Colonic mucosa (tissue), 4 donors: ENCODE results near the gene TEX10. TPM values are rescaled to one million over a fixed set of nuclear protein-coding genes. Genes with fewer than 3 reads are reported as not detected.

Experiments used
- DNase-seq: peaks from one replicate; pipeline ENCODE4 v3.0.0-alpha.2; 2020
- H3K27ac ChIP-seq: fragments of 200-600 bp; one replicate; pipeline ENCODE4 v1.8.0; 2021
- H3K27me3 ChIP-seq: fragments of 200-600 bp; one replicate; pipeline ENCODE4 v1.8.0; 2021
- H3K36me3 ChIP-seq: fragments of 200-600 bp; one replicate; pipeline ENCODE4 v1.8.0; 2021
- H3K4me1 ChIP-seq: fragments of 200-600 bp; one replicate; pipeline ENCODE4 v1.8.0; 2021; ENCODE audit warnings: mild to moderate bottlenecking
- H3K4me3 ChIP-seq: fragments of 200-600 bp; one replicate; pipeline ENCODE4 v1.8.0; 2021
- H3K9ac ChIP-seq, 2 donors: one replicate each; pipeline ENCODE4 v1.7.0; 2013; ENCODE audit warnings: control low read depth in 2 of 2, low read depth in 2 of 2, low read length in 2 of 2
- H3K9me3 ChIP-seq: fragments of 200-600 bp; one replicate; pipeline ENCODE4 v1.8.0; 2021
- CTCF ChIP-seq: fragments of 200-600 bp; IDR thresholded peaks from one replicate; pipeline ENCODE4 v1.8.0; 2022; ENCODE audit warnings: antibody characterized with exemption, mild to moderate bottlenecking
- intact Hi-C: fragments of 100-400 bp; cut with DNase I; formaldehyde crosslinking; loops from one replicate; pipeline ENCODE4 v1.14.1; 2022
- total RNA-seq, 2 donors: library from RNA; stranded (reverse); fragmentation: NEBNext Ultra II Directional in 1 of 2; extraction: Animal tissue kit (Norgen Biotek cat#: 25700) in 1 of 2; gene quantifications; one replicate each; pipeline ENCODE4 v1.2.1, GENCODE V29; 2021
- donor health status: healthy.
- donor health status: DM: no; HTN: no; CAD: no.
- donor health status: DM: no; HTN: no; CAD: no.

TEX10 gene
- total RNA-seq, 2 donors from 2014 or later: 8.3 to 11.5 TPM

DNA sequence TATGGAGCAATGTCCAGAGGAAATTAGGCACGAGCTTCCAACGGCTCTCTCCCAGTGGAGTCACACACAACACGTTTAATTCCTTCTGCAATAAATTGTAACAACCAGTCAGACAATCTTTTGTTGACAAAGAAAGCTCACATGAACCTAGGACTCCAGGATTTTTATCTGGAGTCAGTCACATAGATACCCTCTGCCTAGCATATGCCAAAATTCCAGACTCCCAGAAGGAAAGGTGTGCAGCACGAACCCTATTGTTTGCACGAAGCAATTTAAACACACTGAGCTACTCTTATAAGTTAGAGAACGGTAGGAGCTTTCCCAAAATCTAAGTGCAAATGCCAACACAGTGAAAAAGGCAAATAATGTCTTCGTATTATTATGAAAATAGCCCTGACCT, 67.1 kb downstream of the TEX10 start:
- intact Hi-C loops: no loop called here
- no peak overlapping the region for H3K4me3 ChIP-seq
- H3K36me3 ChIP-seq: no peaks in the 10 kb centered on the region

GRCh38 chr9:100285080-100285479, 67.7 kb downstream of the TEX10 start:
- intact Hi-C loops: no loop called here
- no peak for DNase-seq
- H3K9ac ChIP-seq: no peak overlapping the region
- no peak for TF ChIP-seq CTCF
- H3K9me3 ChIP-seq: no peaks in the 10 kb centered on the region
- no peaks in the 10 kb centered on the region for H3K27me3 ChIP-seq
- no peak overlapping the region for H3K27ac ChIP-seq
- no peaks in the 10 kb centered on the region for H3K36me3 ChIP-seq
- H3K4me3 ChIP-seq: no peak overlapping the region
- H3K4me1 ChIP-seq: no peaks in the 10 kb centered on the region

More for the DNA sequence above, 67.1 kb downstream of the TEX10 start:
- Histone ChIP-seq H3K9ac (no peak overlapping the region), H3K9me3 (no peaks in the 10 kb centered on the region), H3K27ac (no peak overlapping the region), H3K27me3 (no peaks in the 10 kb centered on the region), H3K4me1 (no peaks in the 10 kb centered on the region)
- TF ChIP-seq CTCF: no peak
- no peak for DNase-seq

GRCh38 chr9:100284247-100284646, 68.5 kb downstream of the TEX10 start:
- no peaks in the 10 kb centered on the region for H3K4me1 ChIP-seq
- no peak for DNase-seq
- no peaks in the 10 kb centered on the region for H3K9me3 ChIP-seq
- intact Hi-C loops: no loop called here
- H3K36me3 ChIP-seq: no peaks in the 10 kb centered on the region
- H3K4me3 ChIP-seq: no peak overlapping the region
- H3K27me3 ChIP-seq: no peaks in the 10 kb centered on the region
- no peak overlapping the region for H3K9ac ChIP-seq
- TF ChIP-seq CTCF: no peak
- no peak overlapping the region for H3K27ac ChIP-seq

- TF ChIP-seq CTCF: no peak
- Histone ChIP-seq H3K9me3 (no peaks in the 10 kb centered on the region), H3K9ac (no peak overlapping the region), H3K27me3 (no peaks in the 10 kb centered on the region), H3K36me3 (no peaks in the 10 kb centered on the region), H3K27ac (no peak overlapping the region), H3K4me1 (no peaks in the 10 kb centered on the region), H3K4me3 (no peak overlapping the region)
- DNase-seq: no peak
- intact Hi-C loops: no loop called here
Observed at GRCh38 chr9:100282388-100282719, 70.4 kb downstream of the TEX10 start.

- H3K9ac ChIP-seq: no peak overlapping the region
- no peak for DNase-seq
- H3K4me3 ChIP-seq: no peak overlapping the region
- no peak for TF ChIP-seq CTCF
- intact Hi-C loops: no loop called here
- H3K27me3 ChIP-seq: no peaks in the 10 kb centered on the region
- H3K9me3 ChIP-seq: no peaks in the 10 kb centered on the region
- no peak overlapping the region for H3K27ac ChIP-seq
- no peaks in the 10 kb centered on the region for H3K36me3 ChIP-seq
- H3K4me1 ChIP-seq: no peaks in the 10 kb centered on the region
Observed at GRCh38 chr9:100281676-100282387, 70.9 kb downstream of the TEX10 start.
